ENCODE measurements around the gene B2M. TPM values are rescaled to one million over a fixed set of nuclear protein-coding genes. Genes with fewer than 3 reads are reported as not detected.

B2M gene
- 530 and 784 TPM in 2 replicates for total RNA-seq (2016; rRNA removed; fragmentation: Illumina TruSeq; extraction: Trizol)
- 119 and 125 TPM in 2 replicates for total RNA-seq (2016; cell fraction: cytosol; rRNA removed; fragmentation: Illumina TruSeq; extraction: Trizol; ENCODE audit: low read depth)
- 505 and 836 TPM in 2 replicates for total RNA-seq (2016; cell fraction: insoluble cytoplasmic fraction; rRNA removed; fragmentation: Illumina TruSeq; extraction: Trizol)
- 137 and 145 TPM in 2 replicates for total RNA-seq (2016; cell fraction: membrane; rRNA removed; fragmentation: Illumina TruSeq; extraction: Trizol)
- 527 and 591 TPM in 2 replicates for total RNA-seq (2016; cell fraction: nucleus; rRNA removed; fragmentation: Illumina TruSeq; extraction: Trizol)
- 754 and 857 TPM in 2 replicates for polyA plus RNA-seq (2011; rRNA removed)
- 1,404 and 3,087 TPM in 2 replicates for polyA plus RNA-seq (2011; cell fraction: cytosol; rRNA removed)
- polyA plus RNA-seq (2011; cell fraction: nucleus; rRNA removed) = 194 and 300 TPM in 2 replicates
- polyA plus RNA-seq (2012) = 589 and 873 TPM in 2 replicates
- polyA plus RNA-seq (2016; cell fraction: cytosol; fragmentation: Illumina TruSeq; extraction: Trizol; ENCODE audit: low read depth) = 135 and 139 TPM in 2 replicates
- polyA plus RNA-seq (2016; cell fraction: insoluble cytoplasmic fraction; fragmentation: Illumina TruSeq; extraction: Trizol; ENCODE audit: low read depth) = 442 and 475 TPM in 2 replicates
- polyA plus RNA-seq (2016; cell fraction: membrane; fragmentation: Illumina TruSeq; extraction: Trizol; ENCODE audit: low read depth) = 123 and 125 TPM in 2 replicates
- 916 and 917 TPM in 2 replicates for polyA plus RNA-seq (2016; cell fraction: nucleus; fragmentation: Illumina TruSeq; extraction: Trizol; ENCODE audit: insufficient read depth, low read depth)
- 191 and 793 TPM in 2 replicates for polyA minus RNA-seq (2011; rRNA and poly(A)+ RNA removed; ENCODE audit: low replicate concordance)
- polyA minus RNA-seq (2011; cell fraction: cytosol; rRNA and poly(A)+ RNA removed) = 308 and 333 TPM in 2 replicates
- 168 and 193 TPM in 2 replicates for polyA minus RNA-seq (2011; cell fraction: nucleus; rRNA and poly(A)+ RNA removed)
- Bru-seq, nascent RNA = percentile 95 among the genes with signal in this experiment
- percentile 96 among the genes with signal in this experiment for BruChase-seq, experiment 1, labeled RNA remaining after a 6-hour chase
- percentile 93 among the genes with signal in this experiment for BruChase-seq, experiment 2, labeled RNA remaining after a 2-hour chase
- long read RNA-seq, experiment 1, transcript B2M-213 (1 exons, 2,329 nt) = minor isoform, 5 of 745 reads
- long read RNA-seq, experiment 1, transcript B2M-204 (4 exons, 1,705 nt) = major isoform, 713 of 745 reads
- long read RNA-seq, experiment 1, partial matches to known transcripts = 11 of 745 reads
- long read RNA-seq, experiment 1, other reads (novel, unspliced or antisense) = 14 of 745 reads
- long read RNA-seq, experiment 2, transcript B2M-204 (4 exons, 1,705 nt) = major isoform, 453 of 644 reads
- long read RNA-seq, experiment 2, transcript B2M-213 (1 exons, 2,329 nt) = minor isoform, 149 of 644 reads
- long read RNA-seq, experiment 2, partial matches to known transcripts = 14 of 644 reads
- long read RNA-seq, experiment 2, other reads (novel, unspliced or antisense) = 26 of 644 reads

DNA sequence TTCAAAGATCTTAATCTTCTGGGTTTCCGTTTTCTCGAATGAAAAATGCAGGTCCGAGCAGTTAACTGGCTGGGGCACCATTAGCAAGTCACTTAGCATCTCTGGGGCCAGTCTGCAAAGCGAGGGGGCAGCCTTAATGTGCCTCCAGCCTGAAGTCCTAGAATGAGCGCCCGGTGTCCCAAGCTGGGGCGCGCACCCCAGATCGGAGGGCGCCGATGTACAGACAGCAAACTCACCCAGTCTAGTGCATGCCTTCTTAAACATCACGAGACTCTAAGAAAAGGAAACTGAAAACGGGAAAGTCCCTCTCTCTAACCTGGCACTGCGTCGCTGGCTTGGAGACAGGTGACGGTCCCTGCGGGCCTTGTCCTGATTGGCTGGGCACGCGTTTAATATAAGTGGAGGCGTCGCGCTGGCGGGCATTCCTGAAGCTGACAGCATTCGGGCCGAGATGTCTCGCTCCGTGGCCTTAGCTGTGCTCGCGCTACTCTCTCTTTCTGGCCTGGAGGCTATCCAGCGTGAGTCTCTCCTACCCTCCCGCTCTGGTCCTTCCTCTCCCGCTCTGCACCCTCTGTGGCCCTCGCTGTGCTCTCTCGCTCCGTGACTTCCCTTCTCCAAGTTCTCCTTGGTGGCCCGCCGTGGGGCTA lies at the start of gene B2M, which contains the start of gene PATL2:
B2M (plus strand) TSS at position 422 of the 647 bp plus-strand sequence; CDS start at position 452, 30 bp downstream.
PATL2 (minus strand) TSS at position 228 of the 647 bp plus-strand sequence. CDS start 34,833 bp downstream, outside the sequence.
- peak; percentile 92 for DNase-seq (ENCODE audit: low spot score)
- 2% methylated on average over 23 of the region's 37 CpGs for WGBS (ENCODE audit: low lambda C conversion rate)
- intact Hi-C loops (cut with micrococcal nuclease; ENCODE audit: unreplicated experiment) = loop anchor here (1.0 to 2.0 kb wide), 3 partner anchors 18 to 48 kb away; partner anchors contain the start of gene SPG11
- TF ChIP-seq BORCS8-MEF2B (CRISPR knock-in tag; IDR thresholded peaks at IDR 0.05) = peak; percentile 88
- TF ChIP-seq, protein P1, sequence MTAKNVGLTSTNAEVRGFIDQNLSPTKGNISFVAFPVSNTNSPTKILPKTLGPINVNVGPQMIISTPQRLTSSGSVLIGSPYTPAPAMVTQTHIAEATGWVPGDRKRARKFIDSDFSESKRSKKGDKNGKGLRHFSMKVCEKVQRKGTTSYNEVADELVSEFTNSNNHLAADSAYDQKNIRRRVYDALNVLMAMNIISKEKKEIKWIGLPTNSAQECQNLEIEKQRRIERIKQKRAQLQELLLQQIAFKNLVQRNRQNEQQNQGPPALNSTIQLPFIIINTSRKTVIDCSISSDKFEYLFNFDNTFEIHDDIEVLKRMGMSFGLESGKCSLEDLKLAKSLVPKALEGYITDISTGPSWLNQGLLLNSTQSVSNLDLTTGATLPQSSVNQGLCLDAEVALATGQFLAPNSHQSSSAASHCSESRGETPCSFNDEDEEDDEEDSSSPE (CRISPR knock-in tag; IDR thresholded peaks at IDR 0.05) = 0 out of 2 replicates have a peak, but pooled peaks have one; percentile 56
- TF ChIP-seq RFX5 (IDR thresholded peaks at IDR 0.05; ENCODE audit: low read depth, low read length) = peak; percentile 100
- 0 out of 2 replicates have a peak, but pooled peaks have one; percentile 35 for TF ChIP-seq TOPORS (CRISPR knock-in tag; IDR thresholded peaks at IDR 0.05)
- TF ChIP-seq GTF2F1 (IDR thresholded peaks at IDR 0.05; ENCODE audit: low read length) = peak; percentile 69; the same call in 1 of the 2 replicates
- TF ChIP-seq, protein P2, sequence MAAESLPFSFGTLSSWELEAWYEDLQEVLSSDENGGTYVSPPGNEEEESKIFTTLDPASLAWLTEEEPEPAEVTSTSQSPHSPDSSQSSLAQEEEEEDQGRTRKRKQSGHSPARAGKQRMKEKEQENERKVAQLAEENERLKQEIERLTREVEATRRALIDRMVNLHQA (CRISPR knock-in tag; IDR thresholded peaks at IDR 0.05) = no peak
- peak; percentile 43; the same call in 1 of the 2 replicates for TF ChIP-seq RELA (CRISPR knock-in tag; IDR thresholded peaks at IDR 0.05)
- TF ChIP-seq YY1 (IDR thresholded peaks at IDR 0.05; ENCODE audit: insufficient read depth, insufficient replicate concordance, low read depth, low read length) = no peak
- TF ChIP-seq ZNF18 (CRISPR knock-in tag; IDR thresholded peaks at IDR 0.05; ENCODE audit: insufficient replicate concordance) = no peak
- TF ChIP-seq ZBTB42 (CRISPR knock-in tag; IDR thresholded peaks at IDR 0.05) = peak; percentile 56; the same call in 1 of the 2 replicates
- TF ChIP-seq ZNF772 (CRISPR knock-in tag; IDR thresholded peaks at IDR 0.05) = peak; percentile 88
- no peak for TF ChIP-seq ZNF101 (CRISPR knock-in tag; IDR thresholded peaks at IDR 0.05; ENCODE audit: borderline replicate concordance, low read depth)
- TF ChIP-seq ZNF614 (CRISPR knock-in tag; IDR thresholded peaks at IDR 0.05; ENCODE audit: borderline replicate concordance) = peak; percentile 53; the same call in 1 of the 2 replicates
- 0 out of 2 replicates have a peak, but pooled peaks have one; percentile 17 for TF ChIP-seq XBP1 (CRISPR knock-in tag; IDR thresholded peaks at IDR 0.05)

More for the DNA sequence above, at the start of gene B2M, which contains the start of gene PATL2:
- BruUV-seq (replicated peaks) = no TSS peak
- ATAC-seq = peak; percentile 97
- Histone ChIP-seq H3K4me2 (ENCODE audit: low read depth, low read length) (peak within 1 kb of the TSS; percentile 88), H3K79me2 (ENCODE audit: insufficient read depth, low read length) (peaks cover 39% of the 10 kb centered on the region), H3K9me3 (ENCODE audit: low read length) (no peaks in the 10 kb centered on the region), H4K20me1 (ENCODE audit: insufficient read depth, low read length) (peaks cover 17% of the 10 kb centered on the region; the same call in 1 of the 2 replicates), H3K4me3 (replicated peaks in 1 of 3; ENCODE audit: insufficient read depth in 1 of 3, low read depth in 2 of 3, low read length in 3 of 3) (peak within 1 kb of the TSS; percentile 85 to 99 (median 96)), H3K36me3 (replicated peaks in 1 of 2; ENCODE audit: control insufficient read depth in 1 of 2, insufficient read depth in 2 of 2, low read length in 2 of 2) (peaks cover 4 to 14% of the 10 kb centered on the region in 2 experiments), H2AFZ (ENCODE audit: low read length) (peak within 1 kb of the TSS; percentile 94), H3K27me3 (ENCODE audit: control insufficient read depth in 1 of 2, insufficient read depth in 2 of 2, low read length in 2 of 2) (no peaks in the 10 kb centered on the region; a peak in 1 of 5 replicates), H3K27ac (ENCODE audit: extremely low read length, insufficient read depth, low read length) (peak within 1 kb of the TSS; percentile 96), H3K4me1 (ENCODE audit: insufficient read depth, low read length) (peaks cover 36% of the 10 kb centered on the region), H3K9ac (ENCODE audit: insufficient read depth, low read depth, low read length) (peak within 1 kb of the TSS; percentile 94)
- POLR2A ChIA-PET = interaction anchor here (1.0 to 6.6 kb wide), 16 partner anchors 10 to 376 kb away, joined by 3 to 157 read pairs (median 4); partner anchors contain the start of genes EIF3J, SPG11 and TRIM69
- peak; percentile 79 for FAIRE-seq
- in situ Hi-C loops (cut with HindIII; ENCODE audit: extremely low pct_ligation_motif_present, low pct_unique_long_range_greater_than_20kb) = no loop called here
- CTCF ChIA-PET (ENCODE audit: low intra/inter-chr PET ratio, low total read pairs) = no interaction called here
